ENCODE data around the gene KCNE1.

KCNE1 gene

GRCh38 chr21:34536311-34536710 is 24.3 kb upstream of the KCNE1 start:
- DNase-seq (ENCODE audit: low spot score) = no peak

- DNase-seq (ENCODE audit: low spot score) = no peak
Observed at GRCh38 chr21:34535886-34536285, 23.9 kb upstream of the KCNE1 start.

- no peak for DNase-seq (ENCODE audit: low spot score)
Observed at GRCh38 chr21:34534522-34534921, 22.5 kb upstream of the KCNE1 start.

- DNase-seq (ENCODE audit: low spot score) = no peak
Observed at GRCh38 chr21:34533938-34534337, 21.9 kb upstream of the KCNE1 start.

GRCh38 chr21:34531399-34531798 is 19.4 kb upstream of the KCNE1 start:
- no peak for DNase-seq (ENCODE audit: low spot score)

GRCh38 chr21:34530261-34530660 is 18.3 kb upstream of the KCNE1 start:
- no peak for DNase-seq (ENCODE audit: low spot score)

- no peak for DNase-seq (ENCODE audit: low spot score)
Observed at GRCh38 chr21:34528131-34528561, 16.1 kb upstream of the KCNE1 start.

- DNase-seq (ENCODE audit: low spot score) = no peak
Observed at GRCh38 chr21:34526618-34527290, 14.7 kb upstream of the KCNE1 start.

GRCh38 chr21:34526241-34526617 is 14.2 kb upstream of the KCNE1 start:
- no peak for DNase-seq (ENCODE audit: low spot score)

GRCh38 chr21:34524646-34525601 is 12.9 kb upstream of the KCNE1 start:
- DNase-seq (ENCODE audit: low spot score) = no peak

GRCh38 chr21:34523019-34523555 is 11.1 kb upstream of the KCNE1 start:
- no peak for DNase-seq (ENCODE audit: low spot score)

- DNase-seq (ENCODE audit: low spot score) = no peak
Observed at GRCh38 chr21:34522284-34522683, 10.3 kb upstream of the KCNE1 start.

- DNase-seq (ENCODE audit: low spot score) = no peak
Observed at GRCh38 chr21:34521561-34521960, 9.6 kb upstream of the KCNE1 start.

- DNase-seq (ENCODE audit: low spot score) = no peak
Observed at GRCh38 chr21:34520764-34521508, 8.9 kb upstream of the KCNE1 start.

- no peak for DNase-seq (ENCODE audit: low spot score)
Observed at GRCh38 chr21:34520281-34520680, 8.3 kb upstream of the KCNE1 start.

GRCh38 chr21:34519694-34520093 is 7.7 kb upstream of the KCNE1 start:
- no peak for DNase-seq (ENCODE audit: low spot score)

GRCh38 chr21:34519016-34519415 is 7.0 kb upstream of the KCNE1 start:
- no peak for DNase-seq (ENCODE audit: low spot score)

- DNase-seq (ENCODE audit: low spot score) = no peak
Observed at GRCh38 chr21:34518301-34518700, 6.3 kb upstream of the KCNE1 start.

GRCh38 chr21:34517491-34518245 is 5.7 kb upstream of the KCNE1 start:
- no peak for DNase-seq (ENCODE audit: low spot score)

GRCh38 chr21:34517039-34517438 is 5.0 kb upstream of the KCNE1 start:
- DNase-seq (ENCODE audit: low spot score) = no peak

GRCh38 chr21:34514576-34515115 is 2.6 kb upstream of the KCNE1 start:
- DNase-seq (ENCODE audit: low spot score) = no peak
